Uterus (tissue), 2 donors: ENCODE data around the gene SLC25A25.

Experiments
- POLR2A ChIP-seq, 2 donors: fragments of 450-650 bp; IDR thresholded peaks; one replicate each; pipeline ENCODE4 v1.6.1; 2016; ENCODE audit warnings: antibody characterized with exemption in 2 of 2, mild to moderate bottlenecking in 1 of 2, moderate library complexity in 1 of 2
- TF ChIP-seq, protein P1 (sequence below), 4 experiments: fragments of 200-600 bp in 2 of 4; fragments of 450-650 bp in 2 of 4; sonication (generic) in 2 of 4; IDR thresholded peaks; one replicate each; pipeline ENCODE4 v1.5.1; 2016 to 2019; ENCODE audit warnings: antibody characterized with exemption in 4 of 4, mild to moderate bottlenecking in 2 of 4, moderate library complexity in 1 of 4

DNA sequence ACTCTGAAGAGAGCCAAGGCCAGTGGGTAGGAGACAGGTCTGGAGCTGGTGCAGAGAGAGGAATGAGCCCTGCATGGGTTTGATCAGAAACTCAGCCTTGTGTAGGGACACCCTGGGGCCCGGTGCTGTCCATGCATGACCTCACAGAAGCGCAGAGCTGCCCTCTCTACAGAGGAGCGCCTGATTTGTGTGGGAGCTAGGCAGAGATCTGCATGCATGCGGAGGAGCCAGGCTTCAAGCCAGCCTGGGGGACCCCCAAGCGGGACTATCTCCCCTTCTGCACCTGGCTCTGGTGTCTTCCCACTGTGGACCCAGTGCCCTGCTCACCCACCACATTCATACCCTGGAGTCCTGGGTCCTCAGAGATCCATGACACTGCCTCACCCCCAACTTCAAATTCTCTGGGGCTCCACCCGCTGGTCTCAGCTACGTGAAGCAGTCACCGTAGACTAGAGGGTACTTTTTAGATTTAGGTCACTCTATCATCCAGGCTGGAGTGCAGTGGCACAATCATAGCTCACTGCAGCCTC, 78.6 kb downstream of the SLC25A25 start:
- no peak for TF ChIP-seq POLR2A (IDR thresholded peaks at IDR 0.05)
- TF ChIP-seq, protein P1, sequence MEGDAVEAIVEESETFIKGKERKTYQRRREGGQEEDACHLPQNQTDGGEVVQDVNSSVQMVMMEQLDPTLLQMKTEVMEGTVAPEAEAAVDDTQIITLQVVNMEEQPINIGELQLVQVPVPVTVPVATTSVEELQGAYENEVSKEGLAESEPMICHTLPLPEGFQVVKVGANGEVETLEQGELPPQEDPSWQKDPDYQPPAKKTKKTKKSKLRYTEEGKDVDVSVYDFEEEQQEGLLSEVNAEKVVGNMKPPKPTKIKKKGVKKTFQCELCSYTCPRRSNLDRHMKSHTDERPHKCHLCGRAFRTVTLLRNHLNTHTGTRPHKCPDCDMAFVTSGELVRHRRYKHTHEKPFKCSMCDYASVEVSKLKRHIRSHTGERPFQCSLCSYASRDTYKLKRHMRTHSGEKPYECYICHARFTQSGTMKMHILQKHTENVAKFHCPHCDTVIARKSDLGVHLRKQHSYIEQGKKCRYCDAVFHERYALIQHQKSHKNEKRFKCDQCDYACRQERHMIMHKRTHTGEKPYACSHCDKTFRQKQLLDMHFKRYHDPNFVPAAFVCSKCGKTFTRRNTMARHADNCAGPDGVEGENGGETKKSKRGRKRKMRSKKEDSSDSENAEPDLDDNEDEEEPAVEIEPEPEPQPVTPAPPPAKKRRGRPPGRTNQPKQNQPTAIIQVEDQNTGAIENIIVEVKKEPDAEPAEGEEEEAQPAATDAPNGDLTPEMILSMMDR (IDR thresholded peaks at IDR 0.05) = no peak
